Inferior parietal cortex (tissue), 1 donor: ENCODE data around the gene PPM1K.

Source experiments
- DNase-seq: peaks from one replicate; pipeline ENCODE4 v3.0.0-alpha.2; 2016; ENCODE audit errors: extremely low spot score

The PPM1K gene

GRCh38 chr4:88276952-88277710, 7.2 kb downstream of the PPM1K start:
- no peak for DNase-seq

GRCh38 chr4:88275949-88276515, 8.3 kb downstream of the PPM1K start:
- DNase-seq, result no peak

GRCh38 chr4:88275516-88275915, 8.8 kb downstream of the PPM1K start:
- DNase-seq, result no peak

GRCh38 chr4:88268913-88269312, 15.4 kb downstream of the PPM1K start:
- DNase-seq, result no peak

- DNase-seq, result no peak
Observed at GRCh38 chr4:88264336-88264735, 20.0 kb downstream of the PPM1K start.

GRCh38 chr4:88257726-88258125, 26.6 kb downstream of the PPM1K start:
- no peak for DNase-seq

GRCh38 chr4:88255111-88255510, 29.2 kb downstream of the PPM1K start:
- DNase-seq, result no peak

- no peak for DNase-seq
Observed at GRCh38 chr4:88251924-88252323, 32.4 kb downstream of the PPM1K start.

GRCh38 chr4:88247148-88247547, 37.2 kb downstream of the PPM1K start:
- no peak for DNase-seq

- DNase-seq, result no peak
Observed at GRCh38 chr4:88246600-88246999, 37.8 kb downstream of the PPM1K start.

GRCh38 chr4:88244816-88245579, 39.4 kb downstream of the PPM1K start:
- no peak for DNase-seq

- DNase-seq, result no peak
Observed at GRCh38 chr4:88244056-88244455, 40.3 kb downstream of the PPM1K start.

- no peak for DNase-seq
Observed at GRCh38 chr4:88242144-88242543, 42.2 kb downstream of the PPM1K start.

GRCh38 chr4:88240297-88240714, 44.1 kb downstream of the PPM1K start:
- DNase-seq, result no peak

- DNase-seq, result no peak
Observed at GRCh38 chr4:88230969-88231771, 53.2 kb downstream of the PPM1K start.

- DNase-seq, result no peak
Observed at GRCh38 chr4:88230461-88230891, 53.9 kb downstream of the PPM1K start.

- DNase-seq, result no peak
Observed at GRCh38 chr4:88227734-88228133, 56.6 kb downstream of the PPM1K start.

GRCh38 chr4:88226143-88226542, 58.2 kb downstream of the PPM1K start:
- no peak for DNase-seq

- DNase-seq, result no peak
Observed at GRCh38 chr4:88225232-88226105, 58.9 kb downstream of the PPM1K start.

GRCh38 chr4:88223516-88223915, 60.8 kb downstream of the PPM1K start:
- DNase-seq, result no peak

- DNase-seq, result peak; percentile 86
Observed at GRCh38 chr4:88219099-88219498, 65.3 kb downstream of the PPM1K start.
